GM21515 (cell line): Measurements from ENCODE around the gene NLRP7.
"Not testable (repeated sequence)": the region's sequence is repeated elsewhere in the genome, so short reads cannot be mapped to it uniquely, and the experiment has no call there.

ENCODE experiments used
- ATAC-seq: cut with Tn5 transposase; IDR thresholded peaks from one replicate; pipeline ENCODE4 v1.9.1; 2021; ENCODE audit not compliant: unreplicated experiment

The NLRP7 gene

DNA sequence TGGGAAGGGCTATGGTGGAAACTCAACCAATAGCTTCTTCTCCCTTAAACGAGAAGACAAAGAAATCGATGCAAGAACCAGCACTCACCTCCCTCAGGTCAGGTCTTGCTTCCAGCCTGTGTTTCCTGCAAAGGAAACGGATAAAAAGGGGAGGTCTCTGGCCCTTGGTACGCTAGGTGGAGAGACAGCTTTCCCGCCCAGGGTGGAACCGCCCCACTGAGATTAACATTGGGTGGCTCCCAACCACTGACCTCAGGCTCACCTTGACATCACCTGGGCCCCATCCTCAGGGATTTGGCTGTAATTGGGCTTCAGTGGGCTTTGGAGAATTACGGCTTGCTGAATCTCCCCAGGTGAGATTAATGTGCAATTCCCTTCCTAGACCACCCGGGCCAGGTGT, at the start of gene NLRP7:
Gene NLRP7, minus strand, starts transcription at position 150 of the 400 bp plus-strand sequence.
- ATAC-seq, result no peak

- no peak for ATAC-seq
Measured at GRCh38 chr19:54995561-54995960, 48.2 kb upstream of the NLRP7 start.

DNA sequence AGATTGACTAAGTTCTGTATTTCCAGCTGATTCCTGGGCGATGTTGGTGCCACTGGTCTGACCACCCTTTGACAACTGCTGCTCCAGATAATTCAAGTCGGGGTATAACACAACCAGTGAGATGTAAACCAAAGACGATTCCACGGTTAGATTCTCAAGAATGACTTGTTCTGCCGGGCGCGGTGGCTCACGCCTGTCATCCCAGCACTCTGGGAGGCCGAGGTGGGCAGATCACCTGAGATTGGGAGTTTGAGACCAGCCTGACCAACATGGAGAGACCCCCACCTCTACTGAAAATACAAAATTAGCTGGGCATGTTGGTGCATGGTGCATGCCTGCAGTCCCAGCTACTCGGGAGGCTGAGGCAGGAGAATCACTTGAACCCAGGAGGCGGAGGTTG, 42.2 kb upstream of the NLRP7 start:
- ATAC-seq, result not testable (repeated sequence)

DNA sequence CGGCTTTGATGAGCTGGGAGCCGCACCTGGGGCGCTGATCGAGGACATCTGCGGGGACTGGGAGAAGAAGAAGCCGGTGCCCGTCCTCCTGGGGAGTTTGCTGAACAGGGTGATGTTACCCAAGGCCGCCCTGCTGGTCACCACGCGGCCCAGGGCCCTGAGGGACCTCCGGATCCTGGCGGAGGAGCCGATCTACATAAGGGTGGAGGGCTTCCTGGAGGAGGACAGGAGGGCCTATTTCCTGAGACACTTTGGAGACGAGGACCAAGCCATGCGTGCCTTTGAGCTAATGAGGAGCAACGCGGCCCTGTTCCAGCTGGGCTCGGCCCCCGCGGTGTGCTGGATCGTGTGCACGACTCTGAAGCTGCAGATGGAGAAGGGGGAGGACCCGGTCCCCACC, 35.2 kb upstream of the NLRP7 start:
- ATAC-seq, result not testable (repeated sequence)

GRCh38 chr19:54973229-54974090, 26.1 kb upstream of the NLRP7 start:
- not testable (repeated sequence) for ATAC-seq

- ATAC-seq, result not testable (repeated sequence)
Measured at GRCh38 chr19:54971446-54971845, 24.1 kb upstream of the NLRP7 start.

- ATAC-seq, result no peak
Measured at GRCh38 chr19:54969647-54970046, 22.3 kb upstream of the NLRP7 start.

- no peak for ATAC-seq
Measured at GRCh38 chr19:54967611-54968010, 20.3 kb upstream of the NLRP7 start.

DNA sequence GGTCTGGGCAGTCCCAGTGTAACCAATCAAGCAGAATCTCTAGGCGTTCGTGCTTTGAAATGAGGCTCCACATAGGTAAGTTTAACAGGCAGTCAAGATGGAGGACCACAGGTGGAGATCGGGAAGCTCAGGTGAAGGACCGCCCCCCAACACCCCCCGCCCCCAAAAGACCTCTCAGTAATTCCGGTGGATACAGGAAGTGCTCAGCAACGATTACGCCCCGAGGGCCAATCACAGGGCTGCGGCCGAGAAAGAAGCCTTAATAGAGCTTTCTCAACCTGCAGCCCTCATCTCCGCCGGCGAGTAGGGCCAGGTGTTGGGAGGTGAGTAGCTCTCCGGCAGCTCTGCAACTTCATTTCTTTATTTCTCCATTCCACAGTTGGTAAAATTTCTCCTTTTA, 17.7 kb upstream of the NLRP7 start:
- not testable (repeated sequence) for ATAC-seq

DNA sequence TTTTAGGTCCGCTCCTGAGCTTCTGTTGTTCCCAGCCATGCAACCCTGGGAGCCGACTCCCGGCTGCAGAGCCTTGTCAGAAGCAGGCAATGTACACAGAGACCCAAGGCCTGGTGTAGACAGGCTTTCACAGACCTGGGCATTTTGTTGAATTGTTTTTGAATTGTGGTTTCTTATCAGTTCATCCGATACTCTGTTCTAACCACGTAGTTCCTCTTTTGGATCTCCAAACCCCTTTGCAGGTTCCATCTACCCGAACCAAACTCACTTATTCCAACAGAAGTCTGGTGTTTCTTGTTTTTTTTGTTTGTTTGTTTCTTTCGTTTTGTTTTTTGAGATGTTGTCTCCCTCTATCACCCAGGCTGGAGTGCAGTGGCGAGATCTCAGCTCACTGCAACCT, 12.5 kb upstream of the NLRP7 start:
- ATAC-seq, result no peak

- no peak for ATAC-seq
Measured at GRCh38 chr19:54955376-54955775, 8.0 kb upstream of the NLRP7 start.

- not testable (repeated sequence) for ATAC-seq
Measured at GRCh38 chr19:54953345-54953713, 6.0 kb upstream of the NLRP7 start.

GRCh38 chr19:54952591-54953344, 5.4 kb upstream of the NLRP7 start:
- ATAC-seq, result no peak

GRCh38 chr19:54950580-54950979, 3.2 kb upstream of the NLRP7 start:
- ATAC-seq, result not testable (repeated sequence)

- ATAC-seq, result no peak
Measured at GRCh38 chr19:54949412-54949811, 2.1 kb upstream of the NLRP7 start.

- ATAC-seq, result not testable (repeated sequence)
Measured at GRCh38 chr19:54943772-54944361, 3.5 kb downstream of the NLRP7 start.

GRCh38 chr19:54939538-54939937, 7.8 kb downstream of the NLRP7 start:
- not testable (repeated sequence) for ATAC-seq

DNA sequence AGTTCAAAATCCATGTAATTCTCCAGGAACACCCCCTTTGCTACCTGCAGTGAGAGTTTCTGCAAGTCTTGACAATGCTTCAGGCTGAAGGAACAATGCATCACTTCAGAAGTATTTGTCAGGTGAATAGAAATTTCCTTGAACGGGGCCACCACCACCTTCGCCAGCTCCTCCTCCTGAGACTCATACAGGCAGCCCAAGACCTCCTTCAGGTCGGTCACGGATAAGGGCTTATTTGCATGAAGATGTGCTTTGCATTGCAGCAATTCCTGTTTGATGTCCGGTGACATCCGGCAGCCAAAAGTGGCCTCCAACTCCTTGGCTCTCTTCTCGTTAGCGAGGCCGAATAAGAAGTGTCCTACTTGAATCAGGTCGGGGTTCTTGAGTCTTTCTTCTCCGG, 8.4 kb downstream of the NLRP7 start:
- ATAC-seq, result no peak

GRCh38 chr19:54937926-54938325, 9.4 kb downstream of the NLRP7 start:
- no peak for ATAC-seq

- no peak for ATAC-seq
Measured at GRCh38 chr19:54928299-54928698, 19.0 kb downstream of the NLRP7 start.

GRCh38 chr19:54923276-54923675, 24.1 kb downstream of the NLRP7 start:
- no peak for ATAC-seq

DNA sequence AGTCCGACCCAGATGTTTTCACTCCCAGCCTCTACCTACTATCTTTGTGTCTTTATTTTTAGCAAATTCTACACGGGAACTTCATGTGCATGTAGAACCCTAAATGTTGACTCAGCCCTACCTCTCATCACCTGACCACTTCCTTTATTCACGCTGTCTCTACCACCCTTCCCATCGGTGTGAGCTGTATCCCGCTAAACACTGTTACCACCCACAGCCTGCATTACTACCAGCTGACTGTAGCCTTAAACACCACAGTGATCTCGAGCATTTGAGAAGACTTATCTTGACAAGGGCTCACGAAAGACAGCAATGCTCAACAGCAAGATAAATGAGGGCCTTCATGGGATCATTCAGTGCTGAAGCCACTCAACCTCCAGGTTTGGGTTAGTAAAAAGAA, 26.2 kb downstream of the NLRP7 start:
- no peak for ATAC-seq
